ENCODE measurements around the gene APCDD1.
"Not testable (repeated sequence)": the region's sequence is repeated elsewhere in the genome, so short reads cannot be mapped to it uniquely, and the experiment has no call there.

Gene APCDD1

GRCh38 chr18:10530002-10530401 lies 75.6 kb downstream of the APCDD1 start:
- no peaks in the 10 kb centered on the region for H3K9me3 ChIP-seq
- H3K4me3 ChIP-seq (ENCODE audit: low read depth, low read length): no peak overlapping the region
- no peaks in the 10 kb centered on the region for H3K36me3 ChIP-seq
- no peak for TF ChIP-seq CTCF (IDR thresholded peaks at IDR 0.05; ENCODE audit: low read depth, low read length)
- no peak for DNase-seq
- H3K27me3 ChIP-seq: no peaks in the 10 kb centered on the region
- H3K4me1 ChIP-seq: no peaks in the 10 kb centered on the region

- no peaks in the 10 kb centered on the region for H3K9me3 ChIP-seq
- TF ChIP-seq CTCF (IDR thresholded peaks at IDR 0.05; ENCODE audit: low read depth, low read length): no peak
- H3K4me3 ChIP-seq (ENCODE audit: low read depth, low read length): no peak overlapping the region
- no peak for DNase-seq
- no peaks in the 10 kb centered on the region for H3K4me1 ChIP-seq
- no peaks in the 10 kb centered on the region for H3K27me3 ChIP-seq
- no peaks in the 10 kb centered on the region for H3K36me3 ChIP-seq
Observed at GRCh38 chr18:10530852-10531251, 76.4 kb downstream of the APCDD1 start.

GRCh38 chr18:10533111-10533510 lies 78.7 kb downstream of the APCDD1 start:
- no peaks in the 10 kb centered on the region for H3K4me1 ChIP-seq
- no peaks in the 10 kb centered on the region for H3K27me3 ChIP-seq
- TF ChIP-seq CTCF (IDR thresholded peaks at IDR 0.05; ENCODE audit: low read depth, low read length): no peak
- H3K36me3 ChIP-seq: no peaks in the 10 kb centered on the region
- no peak for DNase-seq
- H3K9me3 ChIP-seq: no peaks in the 10 kb centered on the region
- H3K4me3 ChIP-seq (ENCODE audit: low read depth, low read length): no peak overlapping the region

GRCh38 chr18:10536280-10536679 lies 81.8 kb downstream of the APCDD1 start:
- H3K27me3 ChIP-seq: no peaks in the 10 kb centered on the region
- H3K4me3 ChIP-seq (ENCODE audit: low read depth, low read length): no peak overlapping the region
- no peak for DNase-seq
- TF ChIP-seq CTCF (IDR thresholded peaks at IDR 0.05; ENCODE audit: low read depth, low read length): no peak
- H3K9me3 ChIP-seq: no peaks in the 10 kb centered on the region
- peaks cover 3% of the 10 kb centered on the region for H3K36me3 ChIP-seq
- H3K4me1 ChIP-seq: no peaks in the 10 kb centered on the region

- H3K4me3 ChIP-seq (ENCODE audit: low read depth, low read length): no peak overlapping the region
- peaks cover 3% of the 10 kb centered on the region for H3K36me3 ChIP-seq
- H3K9me3 ChIP-seq: no peaks in the 10 kb centered on the region
- no peak for DNase-seq
- H3K4me1 ChIP-seq: no peaks in the 10 kb centered on the region
- H3K27me3 ChIP-seq: no peaks in the 10 kb centered on the region
- no peak for TF ChIP-seq CTCF (IDR thresholded peaks at IDR 0.05; ENCODE audit: low read depth, low read length)
Observed at GRCh38 chr18:10537765-10538164, 83.3 kb downstream of the APCDD1 start.

- not testable (repeated sequence) for H3K27me3 ChIP-seq; H3K4me3 ChIP-seq (ENCODE audit: low read depth, low read length); H3K4me1 ChIP-seq; DNase-seq; H3K36me3 ChIP-seq; H3K9me3 ChIP-seq
Observed at GRCh38 chr18:10539124-10539523, 84.7 kb downstream of the APCDD1 start.

Measured in BE2C (cell line).